ENCODE measurements around the gene SRRM3. TPM values are rescaled to one million over a fixed set of nuclear protein-coding genes. Genes with fewer than 3 reads are reported as not detected.
A peak's percentile ranks its signal among the peaks of the same experiment; 100 is the strongest.

SRRM3 gene
- total RNA-seq, 2 experiments from 2014 or later, result 0.09 TPM; not detected in 1

DNA sequence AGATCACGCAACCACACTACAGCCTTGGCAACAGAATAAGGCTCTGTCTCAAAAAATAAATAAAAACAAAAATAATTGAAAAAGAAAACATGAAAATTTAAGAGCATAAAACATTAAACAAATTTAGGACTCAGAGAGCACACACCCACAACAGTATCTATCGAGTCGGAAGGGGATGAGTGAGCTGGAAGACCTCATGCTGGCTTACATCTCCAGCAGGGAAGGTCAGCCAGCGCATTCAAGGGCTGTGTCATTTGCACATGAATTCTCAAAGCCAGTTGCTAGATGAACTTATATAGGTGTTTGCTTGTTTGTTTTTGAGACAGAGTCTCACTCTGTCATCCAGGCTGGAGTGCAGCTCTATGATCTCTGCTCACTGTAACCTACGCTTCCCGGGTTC, 50.3 kb downstream of the SRRM3 start:
- peaks cover 1% of the 10 kb centered on the region for H3K27me3 Mint-ChIP-seq
- no peak overlapping the region for H3K4me3 Mint-ChIP-seq
- POLR2A ChIA-PET, result no interaction called here
- H3K36me3 Mint-ChIP-seq (ENCODE audit: low read depth), result no peaks in the 10 kb centered on the region
- ATAC-seq (no peak), DNase-seq (no peak)
- H3K4me1 Mint-ChIP-seq, result no peaks in the 10 kb centered on the region
- no peak overlapping the region for H3K27ac Mint-ChIP-seq
- H3K9me3 Mint-ChIP-seq (ENCODE audit: low read depth), result no peaks in the 10 kb centered on the region
- CTCF ChIA-PET, result no interaction called here
- intact Hi-C loops (cut with DNase I, micrococcal nuclease), result no loop called here

DNA sequence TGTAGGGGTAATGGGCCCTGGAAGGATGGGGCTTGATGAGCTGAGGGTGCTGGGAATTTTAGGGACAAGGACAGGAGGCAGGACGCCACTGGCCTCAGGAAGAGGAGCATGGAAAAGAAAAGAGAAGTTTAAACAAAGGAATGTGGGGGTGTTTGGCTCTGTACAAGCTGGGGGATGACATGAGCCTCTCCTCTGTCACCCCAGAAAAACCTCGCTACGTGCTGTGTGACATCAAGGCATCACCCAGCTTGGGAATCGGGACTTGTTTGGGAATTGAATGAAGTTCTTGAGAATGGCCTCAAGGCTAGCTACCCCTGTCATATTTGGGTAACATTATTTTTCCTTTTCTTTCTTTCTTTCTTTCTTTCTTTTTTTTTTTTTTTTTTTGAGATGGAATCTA, 53.1 kb downstream of the SRRM3 start:
- H3K27me3 Mint-ChIP-seq, result peaks cover 14% of the 10 kb centered on the region

DNA sequence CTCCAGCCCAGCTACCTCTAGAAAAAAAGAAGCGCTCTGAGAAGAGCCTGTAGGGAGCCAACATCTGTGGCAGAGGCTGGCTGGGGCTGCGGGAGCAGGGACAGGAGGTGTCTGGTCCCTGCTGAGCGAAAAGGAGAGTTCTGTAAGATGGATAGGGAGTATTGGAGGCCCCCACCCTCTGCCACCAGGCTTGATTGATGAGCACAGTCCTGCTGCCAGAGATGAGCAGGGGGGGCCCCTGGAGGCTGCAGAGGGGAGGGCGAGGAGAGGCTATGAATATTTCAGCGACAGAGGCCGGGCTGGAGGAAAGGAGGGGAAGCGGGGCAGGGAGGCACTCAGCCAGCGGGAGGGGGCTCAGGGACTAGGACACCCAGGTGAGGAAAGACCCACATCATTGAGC, 56.3 kb downstream of the SRRM3 start:
- no peak for ATAC-seq
- Mint-ChIP-seq H3K9me3 (ENCODE audit: low read depth) (no peaks in the 10 kb centered on the region), H3K36me3 (ENCODE audit: low read depth) (no peaks in the 10 kb centered on the region), H3K4me3 (no peak overlapping the region), H3K4me1 (no peaks in the 10 kb centered on the region), H3K27me3 (peaks cover 22% of the 10 kb centered on the region), H3K27ac (no peak overlapping the region)
- peak; percentile 20 for DNase-seq
- CTCF ChIA-PET, result no interaction called here
- intact Hi-C loops (cut with DNase I, micrococcal nuclease), result no loop called here
- POLR2A ChIA-PET, result no interaction called here

More for the DNA sequence above, 53.1 kb downstream of the SRRM3 start:
- no peak for DNase-seq
- POLR2A ChIA-PET, result no interaction called here
- H3K9me3 Mint-ChIP-seq (ENCODE audit: low read depth), result no peaks in the 10 kb centered on the region
- H3K4me1 Mint-ChIP-seq, result no peaks in the 10 kb centered on the region
- H3K27ac Mint-ChIP-seq, result no peak overlapping the region
- no peak overlapping the region for H3K4me3 Mint-ChIP-seq
- no peak for ATAC-seq
- intact Hi-C loops (cut with DNase I, micrococcal nuclease), result no loop called here
- CTCF ChIA-PET, result interaction anchor here (0.8 to 1.6 kb wide), 4 partner anchors 8 to 77 kb away, joined by 3 to 6 read pairs (median 5); no protein-coding TSS in a partner anchor
- no peaks in the 10 kb centered on the region for H3K36me3 Mint-ChIP-seq (ENCODE audit: low read depth)

DNA sequence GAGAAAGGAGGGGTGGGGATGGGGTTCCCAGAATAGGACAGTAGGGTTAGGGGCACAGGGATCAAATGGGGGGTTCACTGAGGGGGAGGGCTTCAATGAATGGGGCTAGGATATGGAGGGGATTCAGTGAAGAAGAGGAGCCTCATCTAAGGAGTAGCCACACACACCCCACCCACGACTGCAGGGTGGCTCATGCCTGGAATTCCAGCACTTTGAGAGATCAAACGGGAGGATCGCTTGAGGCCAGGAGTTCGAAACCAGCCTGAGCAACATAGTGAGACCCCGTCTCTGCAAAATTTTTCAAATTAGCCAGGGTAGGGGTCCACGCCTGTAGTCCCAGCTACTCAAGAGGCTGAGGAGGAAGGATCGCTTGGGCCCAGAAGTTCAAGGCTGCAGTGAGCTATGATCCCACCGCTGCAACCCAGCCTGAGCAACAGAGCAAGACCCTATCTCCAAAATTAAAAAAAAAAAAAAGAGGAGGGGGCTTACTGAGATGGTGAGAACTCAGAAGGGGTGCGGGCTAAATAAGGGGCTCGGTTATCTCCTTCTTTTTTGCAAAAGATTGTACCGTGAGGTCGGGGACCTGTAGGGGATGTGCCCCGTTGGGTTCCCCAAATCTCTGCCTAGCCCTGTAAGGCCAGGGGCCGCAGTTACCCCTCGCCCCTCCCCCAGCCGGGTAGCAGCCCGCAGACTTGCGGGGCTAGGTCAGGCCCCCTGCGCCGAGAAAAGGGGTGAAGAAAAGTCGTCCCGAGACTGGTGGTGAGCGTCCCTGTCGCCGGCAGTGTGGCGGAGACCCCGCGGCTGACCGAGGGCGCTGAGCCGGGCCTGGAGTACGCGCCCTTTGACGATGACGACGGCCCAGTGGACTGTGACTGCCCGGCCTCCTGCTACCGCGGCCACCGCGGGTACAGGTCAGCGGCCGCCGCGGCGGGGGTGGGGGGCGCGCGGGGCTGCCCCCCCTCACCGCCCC, 57.7 kb downstream of the SRRM3 start:
- POLR2A ChIA-PET, result no interaction called here
- ATAC-seq (no peak), DNase-seq (no peak)
- intact Hi-C loops (cut with DNase I, micrococcal nuclease), result loop anchor here (1.0 to 2.0 kb wide), 2 partner anchors 23 to 24 kb away; no protein-coding TSS in a partner anchor
- CTCF ChIA-PET, result interaction anchor here (0.6 kb wide), 1 partner anchor 243 kb away, joined by 3 read pairs; no protein-coding TSS in a partner anchor
- Mint-ChIP-seq H3K4me3 (no peak overlapping the region), H3K27me3 (peaks cover 26% of the 10 kb centered on the region), H3K4me1 (no peaks in the 10 kb centered on the region), H3K36me3 (ENCODE audit: low read depth) (no peaks in the 10 kb centered on the region), H3K27ac (no peak overlapping the region), H3K9me3 (ENCODE audit: low read depth) (no peaks in the 10 kb centered on the region)

DNA sequence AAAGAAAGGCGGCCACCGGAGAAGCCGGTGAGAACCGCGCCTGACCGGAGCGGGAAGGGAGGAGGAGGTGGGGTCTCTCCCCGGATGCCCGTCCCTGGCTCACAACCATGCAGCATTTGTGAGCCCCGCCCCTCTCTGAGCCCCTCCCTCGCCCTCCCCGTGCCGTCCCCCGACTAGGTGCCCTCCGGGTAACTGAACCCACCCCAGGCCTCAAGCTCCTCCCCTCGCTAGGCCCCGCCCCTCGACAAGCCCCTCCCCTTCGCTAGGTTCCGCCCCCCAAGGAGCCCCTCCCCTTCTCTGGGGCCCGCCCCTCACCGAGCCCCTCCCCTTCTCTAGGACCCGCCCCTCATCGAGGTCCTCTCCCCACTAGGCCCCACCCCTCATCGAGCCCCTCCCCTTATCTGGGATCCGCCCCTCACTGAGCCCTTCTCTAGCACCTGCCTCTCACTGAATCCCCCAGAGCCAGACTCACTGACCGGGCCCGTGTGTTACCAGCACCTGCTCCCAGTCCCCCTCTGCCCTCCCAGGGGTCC, 58.5 kb downstream of the SRRM3 start:
- H3K27ac Mint-ChIP-seq, result no peak overlapping the region
- peak; percentile 78 for DNase-seq
- intact Hi-C loops (cut with DNase I, micrococcal nuclease), result loop anchor here (1.0 to 2.0 kb wide), 2 partner anchors 23 to 25 kb away; no protein-coding TSS in a partner anchor
- H3K4me3 Mint-ChIP-seq, result no peak overlapping the region
- peaks cover 28% of the 10 kb centered on the region for H3K27me3 Mint-ChIP-seq
- no peaks in the 10 kb centered on the region for H3K4me1 Mint-ChIP-seq
- peak; percentile 79 for ATAC-seq
- no peaks in the 10 kb centered on the region for H3K36me3 Mint-ChIP-seq (ENCODE audit: low read depth)
- POLR2A ChIA-PET, result no interaction called here
- CTCF ChIA-PET, result no interaction called here
- no peaks in the 10 kb centered on the region for H3K9me3 Mint-ChIP-seq (ENCODE audit: low read depth)

DNA sequence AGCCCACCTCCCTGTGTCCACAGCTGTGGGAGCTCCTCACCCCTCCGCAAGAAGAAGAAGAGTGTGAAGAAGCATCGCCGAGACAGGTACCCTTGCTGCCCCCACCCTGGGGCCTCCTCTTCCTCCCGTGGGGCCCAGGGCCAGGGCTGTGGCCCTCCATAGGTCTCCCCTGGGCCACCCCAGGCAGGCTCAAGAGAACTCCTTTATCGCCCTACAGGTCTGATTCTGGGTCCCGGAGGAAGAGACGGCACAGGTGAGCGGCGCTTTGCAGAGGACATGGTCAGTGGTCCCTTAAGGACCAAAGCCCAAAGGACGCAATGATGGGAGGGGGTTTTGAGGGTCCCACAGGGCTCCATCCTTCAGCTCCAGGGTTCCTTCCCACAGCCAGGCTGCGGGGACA, 59.6 kb downstream of the SRRM3 start:
- no peak for ATAC-seq
- intact Hi-C loops (cut with DNase I, micrococcal nuclease), result loop anchor here in 1 of 2 experiments (2.0 kb wide), 1 partner anchor 21 kb away; no protein-coding TSS in a partner anchor
- no peak overlapping the region for H3K27ac Mint-ChIP-seq
- no peaks in the 10 kb centered on the region for H3K9me3 Mint-ChIP-seq (ENCODE audit: low read depth)
- no peaks in the 10 kb centered on the region for H3K4me1 Mint-ChIP-seq
- H3K36me3 Mint-ChIP-seq (ENCODE audit: low read depth), result no peaks in the 10 kb centered on the region
- no peak for DNase-seq
- CTCF ChIA-PET, result interaction anchor here (0.6 to 4.0 kb wide), 3 partner anchors 8 to 84 kb away, joined by 3 to 32 read pairs (median 6); no protein-coding TSS in a partner anchor
- peaks cover 30% of the 10 kb centered on the region for H3K27me3 Mint-ChIP-seq
- POLR2A ChIA-PET, result no interaction called here
- H3K4me3 Mint-ChIP-seq, result no peak overlapping the region

DNA sequence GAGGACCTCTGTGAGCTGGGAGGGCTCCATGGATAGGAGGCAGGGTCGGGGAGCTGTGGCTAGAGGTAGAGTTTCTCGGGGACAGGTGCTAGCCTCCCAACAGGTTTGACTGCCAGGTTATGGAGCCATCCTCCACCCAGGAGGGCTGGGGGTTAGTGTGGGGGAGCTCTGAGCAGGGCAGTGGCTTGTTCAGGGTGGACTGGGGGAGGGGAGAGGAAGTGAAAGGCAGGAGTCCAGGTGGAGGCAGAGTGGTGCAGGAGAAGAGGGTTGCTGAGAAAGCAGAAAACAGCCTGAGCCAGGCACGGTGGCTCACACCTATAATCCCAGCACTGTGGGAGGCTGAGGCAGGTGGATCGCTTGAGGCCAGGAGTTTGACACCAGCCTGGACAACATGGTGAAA, 60.2 kb downstream of the SRRM3 start:
- CTCF ChIA-PET, result interaction anchor here (0.9 to 4.0 kb wide), 4 partner anchors 8 to 84 kb away, joined by 3 to 32 read pairs (median 10); no protein-coding TSS in a partner anchor
- no peak for ATAC-seq
- no peak for DNase-seq
- intact Hi-C loops (cut with DNase I, micrococcal nuclease), result loop anchor here in 1 of 2 experiments (2.0 kb wide), 1 partner anchor 21 kb away; no protein-coding TSS in a partner anchor
- H3K4me3 Mint-ChIP-seq, result no peak overlapping the region
- H3K9me3 Mint-ChIP-seq (ENCODE audit: low read depth), result no peaks in the 10 kb centered on the region
- H3K36me3 Mint-ChIP-seq (ENCODE audit: low read depth), result no peaks in the 10 kb centered on the region
- POLR2A ChIA-PET, result no interaction called here
- no peak overlapping the region for H3K27ac Mint-ChIP-seq
- H3K27me3 Mint-ChIP-seq, result peaks cover 29% of the 10 kb centered on the region
- no peaks in the 10 kb centered on the region for H3K4me1 Mint-ChIP-seq

DNA sequence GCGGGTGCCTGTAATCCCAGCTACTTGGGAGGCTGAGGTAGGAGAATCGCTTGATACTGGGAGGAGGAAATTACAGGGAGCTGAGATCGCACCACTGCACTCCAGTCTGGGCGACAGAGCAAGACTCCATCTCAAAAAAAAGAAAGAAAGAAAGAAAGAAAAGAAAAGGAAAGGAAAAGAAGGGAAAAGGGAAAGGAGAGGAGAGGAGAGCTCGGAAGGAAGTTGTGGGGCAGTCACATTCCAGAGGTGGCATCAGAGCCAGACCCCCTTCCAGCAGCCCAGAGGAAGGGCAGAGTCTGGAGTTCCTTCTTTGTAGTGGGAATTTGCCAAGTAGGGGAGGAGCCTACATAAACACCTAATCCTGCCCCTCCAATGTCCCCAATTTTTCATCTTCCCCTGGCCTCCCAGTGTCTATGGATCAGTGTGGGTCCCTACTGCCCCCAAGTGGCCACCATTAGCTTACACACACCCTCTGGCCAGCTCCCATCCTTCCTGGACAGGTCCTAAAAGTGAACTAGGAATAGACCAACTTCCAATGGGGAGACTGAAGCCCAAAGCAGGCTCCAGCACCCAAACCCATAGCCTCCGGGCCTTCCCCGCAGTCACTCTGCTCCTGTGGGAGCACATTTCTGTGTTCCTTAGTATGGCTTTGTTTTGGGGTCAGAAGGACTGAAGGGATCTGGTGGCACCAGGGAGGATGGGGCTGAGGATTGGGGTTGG, 61.1 kb downstream of the SRRM3 start:
- POLR2A ChIA-PET, result no interaction called here
- intact Hi-C loops (cut with DNase I, micrococcal nuclease), result loop anchor here (1.0 kb wide), 2 partner anchors 51 to 85 kb away; no protein-coding TSS in a partner anchor
- Mint-ChIP-seq H3K27ac (no peak overlapping the region), H3K4me3 (no peak overlapping the region), H3K4me1 (peaks cover under 1% of the 10 kb centered on the region), H3K9me3 (ENCODE audit: low read depth) (no peaks in the 10 kb centered on the region), H3K27me3 (peaks cover 28% of the 10 kb centered on the region), H3K36me3 (ENCODE audit: low read depth) (no peaks in the 10 kb centered on the region)
- ATAC-seq (peak; percentile 47), DNase-seq (peak; percentile 69)
- CTCF ChIA-PET, result interaction anchor here (0.6 to 4.0 kb wide), 17 partner anchors 8 to 447 kb away, joined by 3 to 32 read pairs (median 4); no protein-coding TSS in a partner anchor

DNA sequence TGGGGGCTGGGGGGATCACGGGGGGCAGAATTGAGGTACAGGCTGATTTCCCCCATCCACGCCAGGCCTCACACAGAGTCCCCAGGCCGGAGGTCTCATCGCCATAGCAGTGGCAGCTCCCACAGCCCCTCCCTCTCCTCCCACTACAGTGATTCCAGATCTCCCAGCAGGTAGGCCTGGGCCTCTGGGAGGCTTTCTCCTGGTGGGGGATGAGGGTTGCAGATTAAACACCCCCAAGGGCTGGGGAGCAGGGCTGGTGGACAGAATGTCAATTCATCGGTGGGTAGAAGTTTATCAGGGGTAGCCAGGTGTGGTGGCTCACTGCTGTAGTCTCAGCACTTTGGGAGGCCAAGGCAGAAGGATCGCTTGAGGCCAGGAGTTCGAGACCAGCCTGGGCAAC, 63.6 kb downstream of the SRRM3 start:
- Mint-ChIP-seq H3K27ac (no peak overlapping the region), H3K4me1 (peaks cover 4% of the 10 kb centered on the region), H3K36me3 (ENCODE audit: low read depth) (no peaks in the 10 kb centered on the region), H3K27me3 (peaks cover 29% of the 10 kb centered on the region), H3K4me3 (no peak overlapping the region), H3K9me3 (ENCODE audit: low read depth) (no peaks in the 10 kb centered on the region)
- ChIA-PET POLR2A (no interaction called here), CTCF (interaction anchor here (1.2 to 4.0 kb wide), 2 partner anchors 49 to 88 kb away, joined by 6 to 32 read pairs; no protein-coding TSS in a partner anchor)
- ATAC-seq (no peak), DNase-seq (no peak)
- intact Hi-C loops (cut with DNase I, micrococcal nuclease), result no loop called here

DNA sequence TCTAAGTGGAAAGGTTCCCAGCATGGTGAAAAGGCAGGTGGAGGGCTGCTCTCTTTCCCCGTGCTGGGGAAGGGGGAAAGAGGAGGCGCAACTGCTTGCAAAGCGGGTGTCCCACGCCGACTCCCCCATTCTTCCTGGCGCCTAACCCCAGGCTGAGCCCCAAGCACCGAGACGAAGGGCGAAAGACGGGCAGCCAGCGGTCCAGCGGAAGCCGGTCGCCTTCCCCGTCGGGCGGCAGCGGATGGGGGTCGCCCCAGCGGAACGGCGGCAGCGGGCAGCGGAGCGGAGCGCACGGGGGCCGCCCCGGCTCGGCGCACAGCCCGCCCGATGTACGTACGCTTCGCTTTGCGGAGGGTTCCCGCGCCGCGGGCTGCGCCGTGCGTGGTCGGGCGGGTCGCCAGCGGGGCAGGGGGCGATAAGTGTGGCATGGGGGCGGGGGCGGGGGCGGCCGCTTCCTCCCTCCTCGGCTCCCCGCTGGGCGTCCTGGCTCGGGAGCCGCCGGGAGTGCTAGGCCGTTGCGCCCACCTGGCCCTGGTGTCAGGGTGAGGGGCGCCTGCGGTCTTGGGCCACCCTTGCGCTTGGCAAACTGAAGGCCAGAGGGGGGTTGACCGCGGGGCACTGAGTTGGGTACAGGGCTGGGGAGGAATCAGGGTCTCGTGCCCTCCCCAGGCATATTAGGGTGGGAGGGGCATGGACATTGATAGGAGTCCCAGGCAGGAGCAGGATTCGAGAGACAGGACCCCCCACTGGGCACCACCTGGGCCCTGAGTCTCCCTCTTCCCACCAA, 65.6 kb downstream of the SRRM3 start:
- CTCF ChIA-PET, result no interaction called here
- Mint-ChIP-seq H3K36me3 (ENCODE audit: low read depth) (no peaks in the 10 kb centered on the region), H3K9me3 (ENCODE audit: low read depth) (no peaks in the 10 kb centered on the region), H3K4me1 (peaks cover 5% of the 10 kb centered on the region), H3K27ac (no peak overlapping the region), H3K27me3 (peaks cover 21% of the 10 kb centered on the region), H3K4me3 (no peak overlapping the region)
- intact Hi-C loops (cut with DNase I, micrococcal nuclease), result no loop called here
- DNase-seq (peak; percentile 36), ATAC-seq (no peak)
- POLR2A ChIA-PET, result no interaction called here

DNA sequence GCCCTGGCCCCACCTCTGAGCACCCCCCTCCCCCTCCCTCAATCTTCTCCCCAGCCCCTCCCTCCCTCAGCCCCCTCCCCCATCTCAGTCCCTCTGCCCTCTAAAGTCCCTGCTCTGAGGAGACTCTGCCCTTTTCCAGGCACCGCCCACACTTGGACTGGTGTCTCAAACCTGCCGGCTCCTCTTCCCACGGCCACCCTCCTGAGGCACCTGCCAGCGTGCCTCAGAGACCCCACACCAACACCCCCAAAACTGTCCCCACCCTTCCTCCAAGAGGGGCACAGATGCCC, 66.1 kb downstream of the SRRM3 start:
- Mint-ChIP-seq H3K27ac (no peak overlapping the region), H3K4me3 (no peak overlapping the region), H3K4me1 (peaks cover 8% of the 10 kb centered on the region), H3K9me3 (ENCODE audit: low read depth) (no peaks in the 10 kb centered on the region), H3K36me3 (ENCODE audit: low read depth) (no peaks in the 10 kb centered on the region), H3K27me3 (peaks cover 21% of the 10 kb centered on the region)
- intact Hi-C loops (cut with DNase I, micrococcal nuclease), result no loop called here
- POLR2A ChIA-PET, result no interaction called here
- DNase-seq (no peak), ATAC-seq (no peak)
- CTCF ChIA-PET, result interaction anchor here (1.4 kb wide), 1 partner anchor 46 kb away, joined by 5 read pairs; no protein-coding TSS in a partner anchor
